K562 treated with DMSO at 1 percent for 12 hours (cell line): ENCODE data around the gene MORC2. TPM values are rescaled to one million over a fixed set of nuclear protein-coding genes. Genes with fewer than 3 reads are reported as not detected.

Source experiments
- total RNA-seq: library from RNA; unstranded; fragments of 300-600 nt; gene quantifications from 2 replicates; pipeline ENCODE4 v1.2.3, GENCODE V29; 2022; ENCODE audit not compliant: insufficient read depth

Gene MORC2
- 11.3 and 19.0 TPM in 2 replicates for total RNA-seq

DNA sequence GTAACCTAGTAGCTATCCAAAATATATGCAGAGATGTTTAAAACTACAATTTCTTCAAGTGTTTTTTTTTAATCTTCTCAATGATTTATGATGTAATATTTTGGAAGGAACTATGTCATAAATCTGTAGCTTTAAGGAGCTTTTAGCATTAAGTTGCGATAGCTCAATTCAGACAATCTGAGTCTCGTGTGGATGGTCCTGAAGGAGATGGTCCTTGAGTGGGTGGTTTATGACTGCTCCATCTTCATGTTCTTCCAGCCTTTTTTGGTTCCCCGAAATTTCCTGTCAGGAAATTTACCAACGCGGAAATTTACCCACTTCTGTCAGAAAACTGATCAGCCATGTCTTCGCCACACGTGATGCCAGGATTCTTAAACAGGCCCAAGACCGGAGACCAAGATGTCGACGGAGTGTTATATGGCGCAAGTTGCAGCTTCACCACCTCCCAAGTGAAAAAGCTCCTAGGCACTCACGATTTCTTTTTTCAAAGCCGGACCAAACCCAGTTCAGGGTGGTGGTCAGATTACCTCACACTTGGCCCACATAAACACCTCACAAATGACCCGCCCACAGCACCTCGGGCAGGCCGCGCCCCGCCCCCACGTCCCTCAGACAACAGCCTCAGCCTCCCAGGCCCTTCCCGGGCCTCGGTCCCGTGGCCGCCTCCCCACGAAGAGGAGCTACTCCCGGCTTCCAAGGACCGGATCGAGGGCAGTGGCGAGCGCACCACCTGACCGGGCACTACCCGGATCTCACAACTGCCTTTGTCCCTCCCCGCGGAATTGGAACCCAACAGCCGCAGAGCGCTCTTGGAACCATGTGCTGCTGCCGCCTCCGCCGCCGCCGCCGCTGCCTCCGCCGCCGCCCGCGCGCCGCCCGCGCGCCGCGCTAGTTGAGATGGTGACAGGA lies at the start of gene MORC2:
Gene MORC2 (minus strand): TSS at position 760 of the 909 bp plus-strand sequence. CDS start 885 bp downstream, outside the sequence.

DNA sequence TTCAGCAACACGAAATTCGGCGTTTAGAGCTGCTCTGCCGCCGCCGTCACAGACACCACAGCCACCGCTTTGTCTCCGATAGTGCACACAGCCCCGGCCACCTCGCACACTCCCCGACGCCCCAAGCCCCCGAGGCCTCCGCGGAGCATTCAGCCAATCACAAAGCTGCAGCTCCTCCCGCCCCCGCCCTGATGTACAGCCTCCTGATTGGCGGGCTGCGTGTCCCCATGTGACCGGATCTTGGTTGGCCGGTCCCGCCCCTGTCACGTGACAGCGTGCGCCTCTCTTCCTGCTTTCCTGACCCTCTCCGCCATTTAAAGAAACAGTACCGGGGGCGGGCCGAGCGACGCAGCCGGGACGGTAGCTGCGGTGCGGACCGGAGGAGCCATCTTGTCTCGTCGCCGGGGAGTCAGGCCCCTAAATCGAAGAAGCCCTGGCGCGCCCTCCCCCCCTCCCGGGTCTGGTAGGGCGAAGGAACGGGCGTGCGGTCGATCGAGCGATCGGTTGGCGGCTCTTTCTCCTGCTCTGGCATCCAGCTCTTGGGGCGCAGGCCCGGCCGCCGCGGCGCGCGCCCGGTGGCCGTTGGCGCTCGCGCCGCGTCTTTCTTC lies 454 bp upstream of the MORC2 start, which contains the start of gene TUG1:
Gene TUG1 (plus strand): TSS at position 342 of the 608 bp plus-strand sequence.

Other genes starting within 250 kb of the MORC2 start
- 9.1 and 48.2 TPM in 2 replicates for gene TUG1, start 491 bp upstream of the MORC2 start, total RNA-seq
- 27.8 and 42.3 TPM in 2 replicates for gene SMTN, start 112.5 kb upstream of the MORC2 start, total RNA-seq
- gene SELENOM, start 138.8 kb upstream of the MORC2 start, total RNA-seq: 61.9 and 124 TPM in 2 replicates
- 23.7 and 24.6 TPM in 2 replicates for gene INPP5J, start 154.2 kb upstream of the MORC2 start, total RNA-seq
- 0.83 TPM in 1 of 2 replicates, not detected in the other for gene PLA2G3, start 171.7 kb upstream of the MORC2 start, total RNA-seq
- gene RNF185, start 191.4 kb upstream of the MORC2 start, total RNA-seq: 15.3 and 25.5 TPM in 2 replicates
- 7.3 and 13.9 TPM in 2 replicates for gene LIMK2, start 243.5 kb upstream of the MORC2 start, total RNA-seq